SU-DHL-6 (cell line): Measurements from ENCODE around the gene MC1R.

Experiments used
- H2AFZ ChIP-seq: fragments of 200-600 bp; sonication (generic); 2 replicates; pipeline ENCODE4 v1.6.1; 2014; ENCODE audit warnings: low read depth, mild to moderate bottlenecking, moderate library complexity, mixed read lengths, antibody characterized with exemption, low read length; ENCODE audit not compliant: severe bottlenecking
- H3F3A ChIP-seq: fragments of 200-600 bp; shearing (Covaris generic); 2 replicates; pipeline ENCODE4 v1.6.0; 2016; ENCODE audit warnings: antibody characterized with exemption, mild to moderate bottlenecking; ENCODE audit not compliant: insufficient read depth
- H3K27ac ChIP-seq: fragments of 200-600 bp; sonication (generic); 2 replicates; pipeline ENCODE4 v1.5.1; 2016; ENCODE audit warnings: low read depth, mild to moderate bottlenecking, low read length, moderate library complexity, mixed read lengths
- H3K27me3 ChIP-seq: fragments of 200-600 bp; sonication (generic), shearing (Covaris generic); 2 replicates; pipeline ENCODE4 v1.6.0; 2014; ENCODE audit warnings: mild to moderate bottlenecking, low read length
- H3K36me3 ChIP-seq: fragments of 200-600 bp; sonication (generic); 2 replicates; pipeline ENCODE4 v1.6.1; 2014; ENCODE audit warnings: mild to moderate bottlenecking, low read length, mixed read lengths
- H3K4me2 ChIP-seq: fragments of 300-600, 200-600 bp; shearing (Covaris generic), sonication (generic); 2 replicates; pipeline ENCODE4 v1.6.0; 2014; ENCODE audit warnings: low read length, low read depth, mild to moderate bottlenecking; ENCODE audit not compliant: poor library complexity, severe bottlenecking
- H3K4me3 ChIP-seq: fragments of 200-600 bp; sonication (generic); 2 replicates; pipeline ENCODE4 v1.5.1; 2014; ENCODE audit warnings: antibody characterized with exemption, low read length, mild to moderate bottlenecking, mixed read lengths; ENCODE audit not compliant: insufficient read depth, poor library complexity, severe bottlenecking
- H3K79me2 ChIP-seq: fragments of 200-600 bp; sonication (generic); 2 replicates; pipeline ENCODE4 v1.6.1; 2014; ENCODE audit warnings: mild to moderate bottlenecking, low read length, moderate library complexity; ENCODE audit not compliant: insufficient read depth
- H3K9ac ChIP-seq: fragments of 200-600 bp; sonication (generic); 2 replicates; pipeline ENCODE4 v1.7.0; 2014; ENCODE audit warnings: mild to moderate bottlenecking, low read length
- H3K9me2 ChIP-seq: fragments of 200-600 bp; sonication (generic); replicated peaks from 2 replicates; pipeline ENCODE4 v1.6.1; 2014; ENCODE audit warnings: low read length; ENCODE audit not compliant: insufficient read depth
- H3K9me3 ChIP-seq: fragments of 200-600 bp; sonication (generic); 2 replicates; pipeline ENCODE4 v1.6.1; 2014; ENCODE audit warnings: low read length, mixed read lengths; ENCODE audit not compliant: insufficient read depth
- H4K20me1 ChIP-seq: fragments of 200-600 bp; sonication (generic); 2 replicates; pipeline ENCODE4 v1.6.1; 2014; ENCODE audit warnings: low read depth, mild to moderate bottlenecking, antibody characterized with exemption, low read length, moderate library complexity, mixed read lengths
- CTCF ChIP-seq: fragments of 200-600 bp; sonication (generic); IDR thresholded peaks from one replicate; pipeline ENCODE4 v1.5.1; 2017; ENCODE audit warnings: antibody characterized with exemption, mild to moderate bottlenecking, low read length, moderate library complexity; ENCODE audit not compliant: insufficient read depth, poor library complexity, severe bottlenecking
- EZH2phosphoT487 ChIP-seq: fragments of 200-600 bp; sonication (generic), shearing (Covaris generic); conservative IDR thresholded peaks from 2 replicates; pipeline ENCODE4 v1.6.1; 2018; ENCODE audit warnings: mild to moderate bottlenecking, antibody characterized with exemption, low read length, moderate library complexity, mixed read lengths

Gene MC1R

GRCh38 chr16:89884041-89884421, 34.6 kb upstream of the MC1R start:
- Histone ChIP-seq H3K9ac (no peak overlapping the region), H3K9me3 (no peaks in the 10 kb centered on the region), H4K20me1 (no peaks in the 10 kb centered on the region), H2AFZ (no peak overlapping the region), H3K4me3 (no peak overlapping the region), H3K27ac (no peak overlapping the region), H3K4me2 (no peak overlapping the region), H3K79me2 (peaks cover 35% of the 10 kb centered on the region), H3K36me3 (peaks cover 14% of the 10 kb centered on the region; the same call in 1 of the 2 replicates), H3F3A (no peaks in the 10 kb centered on the region), H3K27me3 (no peaks in the 10 kb centered on the region), H3K9me2 (no peaks in the 10 kb centered on the region)
- no peak for TF ChIP-seq EZH2phosphoT487
- no peak for TF ChIP-seq CTCF

GRCh38 chr16:89887243-89887642, 31.4 kb upstream of the MC1R start:
- H3K79me2 ChIP-seq, result peaks cover 10% of the 10 kb centered on the region
- H3K4me3 ChIP-seq, result no peak overlapping the region
- H2AFZ ChIP-seq, result no peak overlapping the region
- H3K27me3 ChIP-seq, result no peaks in the 10 kb centered on the region
- TF ChIP-seq EZH2phosphoT487 (no peak), CTCF (no peak)
- peaks cover 14% of the 10 kb centered on the region; the same call in 1 of the 2 replicates for H3K36me3 ChIP-seq
- no peaks in the 10 kb centered on the region for H3K9me2 ChIP-seq
- no peak overlapping the region for H3K27ac ChIP-seq
- H3F3A ChIP-seq, result no peaks in the 10 kb centered on the region
- no peak overlapping the region for H3K4me2 ChIP-seq
- H3K9ac ChIP-seq, result no peak overlapping the region
- H3K9me3 ChIP-seq, result no peaks in the 10 kb centered on the region
- H4K20me1 ChIP-seq, result no peaks in the 10 kb centered on the region

GRCh38 chr16:89890200-89890599, 28.5 kb upstream of the MC1R start:
- no peak overlapping the region for H3K4me2 ChIP-seq
- H3K9me2 ChIP-seq, result no peaks in the 10 kb centered on the region
- TF ChIP-seq CTCF (no peak), EZH2phosphoT487 (no peak)
- H3K9ac ChIP-seq, result no peak overlapping the region
- no peaks in the 10 kb centered on the region for H3F3A ChIP-seq
- H4K20me1 ChIP-seq, result no peaks in the 10 kb centered on the region
- no peak overlapping the region for H3K4me3 ChIP-seq
- peaks cover 10% of the 10 kb centered on the region; the same call in 1 of the 2 replicates for H3K36me3 ChIP-seq
- H3K9me3 ChIP-seq, result no peaks in the 10 kb centered on the region
- H2AFZ ChIP-seq, result no peak overlapping the region
- H3K27me3 ChIP-seq, result no peaks in the 10 kb centered on the region
- no peak overlapping the region for H3K27ac ChIP-seq
- no peaks in the 10 kb centered on the region for H3K79me2 ChIP-seq
